ENCODE results near the gene HAPLN1. TPM values are rescaled to one million over a fixed set of nuclear protein-coding genes. Genes with fewer than 3 reads are reported as not detected.
"Not testable (repeated sequence)": the region's sequence is repeated elsewhere in the genome, so short reads cannot be mapped to it uniquely, and the experiment has no call there.

Gene HAPLN1
- total and polyA plus RNA-seq, 2 experiments from 2014 or later, result 1.5 to 4.0 TPM

DNA sequence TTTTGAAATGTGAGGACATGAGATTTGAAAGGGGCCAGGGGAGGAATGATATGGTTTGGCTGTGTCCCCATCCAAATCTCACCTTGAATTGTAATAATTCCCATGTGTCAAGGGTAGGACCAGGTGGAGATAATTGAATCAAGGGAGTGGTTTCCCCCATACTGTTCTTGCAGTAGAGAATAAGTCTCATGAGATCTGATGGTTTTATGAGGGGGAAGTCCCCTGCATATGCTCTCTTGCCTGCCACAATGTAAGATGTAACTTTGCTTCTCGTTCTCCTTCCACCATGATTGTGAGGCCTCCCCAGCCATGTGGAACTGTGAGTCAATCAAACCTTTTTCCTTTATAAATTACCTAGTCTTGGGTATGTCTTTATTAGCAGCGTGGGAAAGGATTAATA, 15.5 kb upstream of the HAPLN1 start:
- H3K27me3 Mint-ChIP-seq (ENCODE audit: insufficient read depth, low read depth, poor library complexity), result not testable (repeated sequence)

DNA sequence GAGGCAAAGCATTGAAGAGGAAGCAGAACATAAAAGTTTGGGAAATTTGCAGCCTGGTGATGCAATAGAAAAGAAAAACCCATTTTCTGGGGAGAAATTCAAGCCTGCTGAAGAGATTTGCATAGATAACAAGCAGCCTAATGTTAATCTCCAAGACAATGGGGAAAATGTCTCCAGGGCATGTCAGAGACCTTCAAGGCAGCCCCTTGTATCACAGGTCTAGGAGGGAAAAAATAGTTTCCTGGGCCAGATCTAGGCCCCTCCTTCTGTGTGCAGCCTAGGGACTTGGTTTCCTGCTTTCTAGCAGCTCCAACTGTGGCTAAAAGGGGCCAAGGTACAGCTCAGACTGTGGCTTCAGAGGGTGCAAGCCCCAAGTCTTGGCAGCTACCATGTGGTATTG, 14.4 kb upstream of the HAPLN1 start:
- H3K9me2 ChIP-seq (ENCODE audit: insufficient read depth), result peaks cover 13% of the 10 kb centered on the region
- DNase-seq (ENCODE audit: low spot score); ATAC-seq; H3K36me3 Mint-ChIP-seq (ENCODE audit: low read depth); H3K27me3 ChIP-seq (ENCODE audit: insufficient read depth); H3K9me3 Mint-ChIP-seq; H3K27me3 Mint-ChIP-seq (ENCODE audit: insufficient read depth, low read depth, poor library complexity); H3K4me2 ChIP-seq; H3K27ac ChIP-seq (ENCODE audit: low read depth); H3K79me2 ChIP-seq (replicated peaks; ENCODE audit: insufficient read depth); H3K27ac Mint-ChIP-seq; H3K4me1 Mint-ChIP-seq; H3K36me3 ChIP-seq (ENCODE audit: insufficient read depth); H3K4me3 ChIP-seq; H3K4me3 Mint-ChIP-seq; H3K4me1 ChIP-seq (ENCODE audit: insufficient read depth); H4K20me1 ChIP-seq (replicated peaks; ENCODE audit: insufficient read depth); H3F3A ChIP-seq (replicated peaks; ENCODE audit: low read depth): not testable (repeated sequence)
- peak overlapping the region; percentile 66; the same call in 1 of the 2 replicates for H2AFZ ChIP-seq

More for the DNA sequence above, 15.5 kb upstream of the HAPLN1 start:
- not testable (repeated sequence) for H3K9me3 Mint-ChIP-seq; H3K4me1 Mint-ChIP-seq; H3K27me3 ChIP-seq (ENCODE audit: insufficient read depth); H3K4me3 ChIP-seq; H3K79me2 ChIP-seq (replicated peaks; ENCODE audit: insufficient read depth); H3K4me3 Mint-ChIP-seq; H3K36me3 Mint-ChIP-seq (ENCODE audit: low read depth); DNase-seq (ENCODE audit: low spot score); H4K20me1 ChIP-seq (replicated peaks; ENCODE audit: insufficient read depth); H3K36me3 ChIP-seq (ENCODE audit: insufficient read depth); H2AFZ ChIP-seq; H3F3A ChIP-seq (replicated peaks; ENCODE audit: low read depth); H3K27ac ChIP-seq (ENCODE audit: low read depth); H3K27ac Mint-ChIP-seq; ATAC-seq; H3K4me1 ChIP-seq (ENCODE audit: insufficient read depth); H3K4me2 ChIP-seq
- H3K9me2 ChIP-seq (ENCODE audit: insufficient read depth), result peaks cover 13% of the 10 kb centered on the region

DNA sequence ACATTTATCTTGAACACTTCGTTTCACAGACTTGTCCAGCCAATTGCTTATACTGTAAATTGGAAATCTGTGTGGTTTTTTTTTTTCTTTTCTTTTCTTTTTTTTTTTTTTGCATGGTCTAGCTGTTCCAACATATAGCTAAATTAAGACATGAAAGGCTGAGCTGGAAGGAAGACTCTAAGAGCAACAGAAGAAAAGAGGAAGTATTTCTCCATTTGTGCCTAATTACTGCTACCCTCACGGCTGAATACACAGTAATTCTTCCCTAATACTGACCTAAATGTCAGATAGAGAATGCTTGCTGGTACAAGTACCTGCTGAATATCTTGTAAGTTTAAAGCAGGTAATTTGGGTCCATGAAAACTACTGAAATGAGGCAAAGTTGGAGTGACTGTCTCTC, 11.0 kb upstream of the HAPLN1 start:
- no peak overlapping the region for H3K4me3 ChIP-seq

DNA sequence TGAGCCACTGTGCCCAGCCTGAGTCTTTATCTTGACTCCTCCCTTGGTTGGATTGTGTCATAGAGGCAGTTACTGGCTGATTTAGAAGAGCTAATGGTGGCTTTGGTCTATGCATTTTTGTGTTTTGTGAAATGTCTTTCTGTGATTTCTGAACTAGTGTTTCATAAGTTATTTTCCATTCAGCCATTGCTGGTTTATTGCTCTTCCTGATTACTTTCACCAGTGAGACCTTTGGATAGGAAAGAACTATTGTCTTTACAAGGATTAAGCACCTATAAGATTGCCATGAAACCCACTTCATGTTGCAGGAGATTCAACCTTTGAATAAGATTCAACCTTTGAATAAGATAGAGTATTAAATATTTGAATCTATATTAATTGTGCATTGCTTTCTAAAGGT, 8.7 kb upstream of the HAPLN1 start:
- Histone ChIP-seq H3K36me3 (ENCODE audit: insufficient read depth) (no peaks in the 10 kb centered on the region), H3K4me3 (no peak overlapping the region), H3F3A (replicated peaks; ENCODE audit: low read depth) (no peaks in the 10 kb centered on the region), H3K79me2 (replicated peaks; ENCODE audit: insufficient read depth) (no peaks in the 10 kb centered on the region), H3K27me3 (ENCODE audit: insufficient read depth) (no peaks in the 10 kb centered on the region), H4K20me1 (replicated peaks; ENCODE audit: insufficient read depth) (no peaks in the 10 kb centered on the region), H3K4me1 (ENCODE audit: insufficient read depth) (peaks cover 7% of the 10 kb centered on the region; the same call in 1 of the 2 replicates), H2AFZ (0 out of 2 replicates have a peak overlapping the region, but pooled peaks have one; percentile 9), H3K4me2 (no peak overlapping the region), H3K27ac (ENCODE audit: low read depth) (no peak overlapping the region), H3K9me2 (ENCODE audit: insufficient read depth) (peaks cover 2% of the 10 kb centered on the region; the same call in 1 of the 2 replicates)
- DNase-seq (ENCODE audit: low spot score), result no peak
- peaks cover 3% of the 10 kb centered on the region; the same call in 2 of the 3 replicates for H3K9me3 Mint-ChIP-seq
- ATAC-seq, result no peak
- H3K27ac Mint-ChIP-seq, result no peak overlapping the region
- H3K4me1 Mint-ChIP-seq, result peaks cover 4% of the 10 kb centered on the region; the same call in 2 of the 3 replicates
- H3K4me3 Mint-ChIP-seq, result no peak overlapping the region
- H3K36me3 Mint-ChIP-seq (ENCODE audit: low read depth), result peaks cover 8% of the 10 kb centered on the region
- H3K27me3 Mint-ChIP-seq (ENCODE audit: insufficient read depth, low read depth, poor library complexity), result peaks cover 6% of the 10 kb centered on the region
- TF ChIP-seq, protein P1, sequence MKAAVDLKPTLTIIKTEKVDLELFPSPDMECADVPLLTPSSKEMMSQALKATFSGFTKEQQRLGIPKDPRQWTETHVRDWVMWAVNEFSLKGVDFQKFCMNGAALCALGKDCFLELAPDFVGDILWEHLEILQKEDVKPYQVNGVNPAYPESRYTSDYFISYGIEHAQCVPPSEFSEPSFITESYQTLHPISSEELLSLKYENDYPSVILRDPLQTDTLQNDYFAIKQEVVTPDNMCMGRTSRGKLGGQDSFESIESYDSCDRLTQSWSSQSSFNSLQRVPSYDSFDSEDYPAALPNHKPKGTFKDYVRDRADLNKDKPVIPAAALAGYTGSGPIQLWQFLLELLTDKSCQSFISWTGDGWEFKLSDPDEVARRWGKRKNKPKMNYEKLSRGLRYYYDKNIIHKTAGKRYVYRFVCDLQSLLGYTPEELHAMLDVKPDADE (IDR thresholded peaks at IDR 0.05), result no peak
- TF ChIP-seq CREB1 (CRISPR knock-in tag; IDR thresholded peaks at IDR 0.05; ENCODE audit: low read depth), result no peak
- no peak for TF ChIP-seq JUNB (IDR thresholded peaks at IDR 0.05; ENCODE audit: unreplicated experiment)
- no peak for TF ChIP-seq ZNF331 (CRISPR knock-in tag; IDR thresholded peaks at IDR 0.05; ENCODE audit: low read depth)

More for the DNA sequence above, 11.0 kb upstream of the HAPLN1 start:
- no peak overlapping the region for H3K27ac ChIP-seq (ENCODE audit: low read depth)
- no peak overlapping the region for H3K4me2 ChIP-seq
- no peaks in the 10 kb centered on the region for H3F3A ChIP-seq (replicated peaks; ENCODE audit: low read depth)
- Mint-ChIP-seq H3K9me3 (peaks cover 3% of the 10 kb centered on the region; the same call in 2 of the 3 replicates), H3K36me3 (ENCODE audit: low read depth) (peaks cover 10% of the 10 kb centered on the region), H3K27ac (no peak overlapping the region), H3K4me1 (peaks cover 5% of the 10 kb centered on the region; the same call in 2 of the 3 replicates), H3K27me3 (ENCODE audit: insufficient read depth, low read depth, poor library complexity) (peaks cover 4% of the 10 kb centered on the region), H3K4me3 (no peak overlapping the region)
- H3K27me3 ChIP-seq (ENCODE audit: insufficient read depth), result no peaks in the 10 kb centered on the region
- H3K79me2 ChIP-seq (replicated peaks; ENCODE audit: insufficient read depth), result no peaks in the 10 kb centered on the region
- H3K36me3 ChIP-seq (ENCODE audit: insufficient read depth), result no peaks in the 10 kb centered on the region
- ATAC-seq, result no peak
- peaks cover 13% of the 10 kb centered on the region for H3K9me2 ChIP-seq (ENCODE audit: insufficient read depth)
- 0 out of 2 replicates have a peak overlapping the region, but pooled peaks have one; percentile 29 for H2AFZ ChIP-seq
- H3K4me1 ChIP-seq (ENCODE audit: insufficient read depth), result no peaks in the 10 kb centered on the region
- DNase-seq (ENCODE audit: low spot score), result no peak
- H4K20me1 ChIP-seq (replicated peaks; ENCODE audit: insufficient read depth), result no peaks in the 10 kb centered on the region
- TF ChIP-seq POLR2AphosphoS5 (IDR thresholded peaks at IDR 0.05; ENCODE audit: low read depth), result no peak
